SKM-1 (cell line): ENCODE measurements around the gene UBAC1.
"Not testable (repeated sequence)": the region's sequence is repeated elsewhere in the genome, so short reads cannot be mapped to it uniquely, and the experiment has no call there.

Experiments used
- DNase-seq: peaks from one replicate; lab custom pipeline; 2025; ENCODE audit not compliant: unreplicated experiment; lab: John Stamatoyannopoulos, UW

The UBAC1 gene

DNA sequence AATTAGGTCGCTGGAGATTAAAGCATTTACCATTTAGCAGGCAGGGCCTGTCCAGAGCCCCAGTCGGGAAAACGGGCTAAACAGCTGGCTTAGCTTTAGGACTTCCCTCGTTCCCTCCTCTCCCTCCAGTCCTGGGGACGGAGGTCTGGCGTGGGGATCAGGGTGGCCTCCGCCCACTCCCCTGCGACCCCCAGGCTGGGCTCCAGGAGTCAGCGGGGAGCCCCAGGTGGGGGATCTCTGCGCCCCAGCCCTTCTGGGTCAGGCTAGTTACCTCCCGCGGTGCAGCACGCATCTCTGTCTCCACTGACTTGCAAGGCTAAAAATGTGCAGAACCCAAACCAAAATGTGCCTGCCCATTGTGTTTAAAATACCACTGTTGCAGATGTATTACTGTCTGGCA lies 37.7 kb downstream of the UBAC1 start:
- no peak for DNase-seq

DNA sequence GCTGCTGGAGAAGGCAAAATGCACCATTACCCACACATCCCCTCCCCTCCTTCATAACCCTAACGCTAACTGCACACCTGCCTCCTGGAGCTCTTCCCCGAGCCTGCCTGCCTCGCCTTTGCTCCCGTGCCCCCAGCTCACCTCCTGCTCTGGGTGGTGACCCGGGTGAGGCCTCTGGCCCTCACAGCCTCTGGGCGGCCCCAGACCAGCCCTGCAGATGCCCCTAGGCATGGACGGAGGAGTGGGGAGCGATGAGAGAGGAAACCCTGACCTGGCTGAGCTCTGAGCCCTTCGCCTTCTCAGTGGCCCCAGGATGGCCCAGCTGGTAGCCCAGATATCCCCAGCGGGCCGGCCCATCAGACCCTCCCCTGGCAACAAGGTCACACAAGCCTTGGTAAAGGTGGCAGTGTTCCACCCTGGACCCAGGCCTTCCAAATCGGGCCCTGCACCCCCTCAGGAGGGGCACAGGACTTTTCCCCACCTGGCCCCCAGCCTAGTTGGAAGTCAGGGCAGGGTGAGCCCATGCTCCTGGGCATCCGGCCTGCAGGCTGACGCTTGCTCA lies 39.3 kb downstream of the UBAC1 start:
- DNase-seq, result no peak

DNA sequence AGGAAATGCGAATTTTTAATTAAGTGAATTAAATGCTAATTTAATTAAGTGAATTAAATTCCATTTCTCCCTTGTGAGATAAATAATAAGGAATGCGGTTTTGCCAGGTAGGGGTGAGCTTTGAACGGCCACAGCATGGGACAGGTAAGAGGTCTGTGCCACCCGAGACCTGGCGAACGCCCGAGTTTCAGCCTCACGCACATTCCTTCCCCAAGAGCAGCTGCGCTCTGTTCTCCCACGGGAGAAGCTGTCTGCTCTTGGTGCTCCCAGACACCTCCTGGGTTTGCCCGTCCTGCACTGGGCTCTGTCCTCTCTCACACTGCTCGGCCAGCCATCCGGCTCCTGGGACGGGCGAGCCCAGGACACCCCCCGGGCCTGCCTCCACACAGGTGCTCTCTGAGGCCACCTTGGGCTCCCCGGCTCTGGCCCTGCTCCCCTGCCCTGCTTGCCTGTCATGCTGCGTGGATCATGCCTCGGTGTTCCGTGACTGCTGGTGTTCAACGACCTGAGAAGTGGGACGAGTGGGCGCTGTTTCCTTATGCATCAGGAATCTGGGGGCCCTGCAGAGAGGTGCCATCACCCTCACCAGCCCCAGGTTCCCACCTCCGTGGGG lies 40.1 kb downstream of the UBAC1 start:
- no peak for DNase-seq

DNA sequence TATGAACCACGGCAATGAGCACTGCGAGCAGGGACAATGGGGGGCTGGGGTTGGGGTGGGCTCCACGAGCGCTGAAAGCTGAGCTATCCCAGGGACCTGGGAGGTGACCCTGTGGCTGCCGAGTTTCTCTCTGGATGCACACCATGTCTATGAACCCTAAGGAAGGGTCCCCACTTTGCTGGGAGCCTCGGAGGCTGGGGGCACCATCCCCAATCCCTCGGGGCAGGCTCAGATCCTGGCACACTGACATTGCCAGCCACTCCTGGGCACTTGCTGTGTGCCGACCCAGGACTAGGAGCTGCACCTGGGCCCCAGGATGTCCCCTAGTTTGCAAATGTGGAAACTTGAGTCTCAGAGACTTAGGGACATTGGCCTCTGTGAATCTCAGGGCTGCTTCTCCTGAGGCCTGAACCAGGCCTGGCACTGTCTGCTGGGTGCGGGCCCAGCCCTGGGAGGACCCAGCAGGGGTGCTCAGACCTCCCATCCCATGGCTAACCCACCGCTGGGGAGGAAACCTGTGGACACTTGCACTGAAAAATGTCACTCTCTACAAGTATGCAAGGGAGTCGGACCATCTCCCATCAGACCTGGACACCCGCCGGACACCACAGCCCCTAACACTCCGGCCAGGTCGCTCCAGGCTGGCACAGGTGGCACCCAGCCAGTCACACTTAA lies 40.8 kb downstream of the UBAC1 start:
- DNase-seq, result no peak

DNA sequence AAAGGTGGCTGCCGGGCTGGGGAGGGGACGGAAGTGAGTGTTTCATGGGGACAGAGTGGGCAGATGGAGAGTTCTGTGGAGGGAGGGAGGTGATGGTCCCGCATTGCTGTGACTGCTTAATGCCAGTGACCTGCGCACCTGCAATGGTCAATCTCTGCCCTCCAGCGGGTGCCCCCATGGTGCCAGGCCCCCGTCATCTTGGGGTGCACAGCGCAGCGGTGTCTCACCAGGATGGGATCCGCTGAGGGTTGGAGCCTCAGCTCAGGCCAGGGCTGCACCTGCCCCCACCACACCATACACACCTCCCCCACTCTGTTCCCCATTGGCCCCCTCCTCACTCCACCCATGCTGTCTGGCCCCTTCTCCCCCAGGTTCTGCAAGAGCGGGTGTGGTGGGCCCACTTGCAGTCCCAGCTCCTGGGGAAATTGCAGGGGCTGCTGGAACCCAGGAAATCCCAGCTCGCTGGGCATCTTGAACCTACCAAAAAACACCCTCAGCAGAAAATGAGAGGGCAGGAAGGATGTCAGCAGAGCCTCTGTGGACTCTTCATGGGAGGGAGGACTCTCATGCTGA lies 41.8 kb downstream of the UBAC1 start:
- DNase-seq, result no peak

DNA sequence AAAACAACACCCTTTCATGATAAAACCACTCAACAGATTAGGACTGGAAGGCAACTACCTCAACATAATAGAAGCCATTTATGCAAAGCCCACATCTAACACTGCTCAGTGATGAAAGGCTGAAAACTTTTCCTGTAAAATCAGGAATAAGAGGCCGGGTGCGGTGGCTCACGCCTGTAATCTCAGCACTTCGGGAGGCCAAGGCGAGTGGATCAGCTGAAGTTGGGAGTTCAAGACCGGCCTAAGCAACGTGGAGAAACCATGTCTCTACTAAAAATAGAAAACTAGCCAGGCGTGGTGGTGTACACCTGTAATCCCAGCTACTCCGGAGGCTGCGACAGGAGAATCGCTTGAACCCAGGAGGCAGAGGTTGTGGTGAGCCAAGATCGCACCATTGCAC lies 44.9 kb downstream of the UBAC1 start:
- not testable (repeated sequence) for DNase-seq

DNA sequence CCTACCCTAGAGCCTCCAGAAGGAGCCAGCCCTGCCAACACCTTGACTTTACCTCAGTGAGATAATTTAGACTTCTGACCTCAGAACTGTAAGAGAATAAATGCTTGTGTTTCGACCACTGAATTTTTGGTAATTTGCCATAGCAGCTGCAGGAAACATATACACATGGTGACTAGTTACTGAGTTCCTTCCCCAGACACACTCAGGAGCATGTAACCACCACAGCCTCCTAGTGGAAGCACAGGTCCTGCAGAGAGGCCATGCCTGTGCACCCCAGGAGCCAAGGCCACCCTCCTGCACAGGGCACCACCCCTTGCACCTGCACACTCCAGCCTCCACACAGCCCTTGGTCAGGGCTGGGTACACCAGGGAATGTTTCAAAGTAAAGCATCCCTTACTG lies 46.3 kb downstream of the UBAC1 start:
- no peak for DNase-seq

DNA sequence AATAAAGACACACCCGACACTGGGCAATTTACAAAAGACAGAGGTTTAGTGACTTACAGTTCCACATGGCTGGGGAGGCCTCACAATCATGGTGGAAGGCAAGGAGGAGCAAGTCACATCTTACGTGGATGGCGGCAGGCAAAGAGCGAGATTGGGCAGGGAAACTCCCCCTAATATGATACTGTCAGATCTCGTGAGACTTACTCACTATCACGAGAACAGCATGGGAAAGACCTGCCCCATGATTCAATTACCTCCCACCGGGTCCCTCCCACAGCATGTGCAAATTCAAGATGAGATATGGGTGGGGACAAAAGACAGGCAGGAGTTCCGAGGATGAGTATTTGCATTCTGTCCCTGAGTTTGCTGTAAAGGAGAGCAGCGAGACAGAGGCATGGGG lies 49.9 kb downstream of the UBAC1 start:
- DNase-seq, result not testable (repeated sequence)

DNA sequence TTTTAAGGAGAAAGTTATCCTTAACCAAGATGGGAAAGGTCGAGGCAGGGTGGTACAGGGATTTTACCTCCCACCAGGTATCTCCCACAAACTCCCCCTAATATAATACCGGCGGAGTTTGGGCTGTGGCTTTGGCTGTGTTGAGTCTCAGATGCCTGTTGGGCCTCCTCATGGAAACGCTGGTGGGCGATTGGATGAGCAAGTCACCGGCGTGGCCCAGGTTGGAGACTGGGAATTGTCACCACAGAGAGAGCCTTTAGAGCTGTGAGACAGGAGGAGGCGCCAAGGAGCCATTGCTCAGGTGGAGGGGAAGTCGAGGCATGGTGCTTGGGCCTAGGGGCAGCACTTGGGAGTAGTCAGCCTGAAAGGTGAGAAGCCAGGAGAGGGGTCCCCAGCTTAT lies 50.4 kb downstream of the UBAC1 start:
- no peak for DNase-seq

DNA sequence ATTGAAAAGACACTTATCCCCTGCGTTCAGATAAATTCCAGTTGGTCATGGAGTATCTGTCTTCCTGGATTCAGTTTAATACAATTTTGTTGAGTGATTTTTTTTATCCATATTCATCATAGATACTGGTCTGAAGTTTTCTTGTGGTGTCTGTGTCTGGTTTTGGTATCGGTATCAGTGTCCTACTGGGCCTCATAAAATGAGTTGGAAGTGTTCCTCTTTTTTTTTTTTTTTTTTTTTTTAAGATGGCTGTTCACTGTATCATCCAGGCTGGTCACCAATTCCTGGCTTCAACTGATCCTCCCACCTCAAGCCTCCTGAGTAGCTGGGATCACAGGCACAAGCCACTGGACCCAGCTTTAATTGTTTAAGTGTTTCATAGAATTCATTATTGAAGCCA lies 51.0 kb downstream of the UBAC1 start:
- no peak for DNase-seq

DNA sequence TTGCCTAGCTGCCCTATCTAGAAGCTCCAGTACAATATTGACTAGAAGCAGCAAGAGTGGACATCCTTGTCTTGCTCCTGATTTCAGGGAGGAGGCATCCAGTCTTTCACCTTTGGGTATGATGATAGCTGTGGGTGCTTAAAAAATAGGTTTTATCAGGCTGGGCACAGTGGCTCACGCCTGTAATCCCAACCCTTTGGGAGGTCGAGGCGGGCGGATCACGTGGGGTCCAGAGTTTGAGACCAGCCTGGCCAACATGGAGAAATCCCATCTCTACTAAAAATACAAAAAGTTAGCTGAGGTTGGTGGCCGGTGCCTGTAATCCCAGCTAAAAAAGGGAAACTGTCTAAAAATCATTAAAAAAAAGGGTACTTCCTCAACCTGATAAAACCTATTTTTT lies 51.8 kb downstream of the UBAC1 start:
- DNase-seq, result no peak

DNA sequence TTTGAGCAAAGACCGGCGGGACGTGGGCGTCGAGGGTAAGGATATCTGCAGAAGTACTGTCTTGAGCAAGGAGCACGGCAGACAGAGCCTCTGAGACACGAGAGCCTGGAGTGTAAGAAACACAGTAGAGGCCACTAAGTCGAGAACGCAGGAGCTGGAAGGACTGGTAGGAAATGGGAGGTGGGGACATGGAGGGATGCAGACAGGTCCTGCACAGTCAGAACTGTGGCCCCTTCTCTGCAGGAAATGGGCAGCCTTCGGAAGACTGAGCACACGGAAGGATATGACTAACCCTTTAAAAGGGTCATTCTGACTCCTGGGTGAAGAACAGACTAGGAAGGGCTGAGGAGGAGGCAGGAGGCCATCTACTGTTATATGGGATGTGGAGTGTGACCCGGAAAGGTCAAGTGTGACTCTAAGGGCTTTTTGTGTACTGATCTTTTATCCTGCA lies 52.4 kb downstream of the UBAC1 start:
- no peak for DNase-seq

DNA sequence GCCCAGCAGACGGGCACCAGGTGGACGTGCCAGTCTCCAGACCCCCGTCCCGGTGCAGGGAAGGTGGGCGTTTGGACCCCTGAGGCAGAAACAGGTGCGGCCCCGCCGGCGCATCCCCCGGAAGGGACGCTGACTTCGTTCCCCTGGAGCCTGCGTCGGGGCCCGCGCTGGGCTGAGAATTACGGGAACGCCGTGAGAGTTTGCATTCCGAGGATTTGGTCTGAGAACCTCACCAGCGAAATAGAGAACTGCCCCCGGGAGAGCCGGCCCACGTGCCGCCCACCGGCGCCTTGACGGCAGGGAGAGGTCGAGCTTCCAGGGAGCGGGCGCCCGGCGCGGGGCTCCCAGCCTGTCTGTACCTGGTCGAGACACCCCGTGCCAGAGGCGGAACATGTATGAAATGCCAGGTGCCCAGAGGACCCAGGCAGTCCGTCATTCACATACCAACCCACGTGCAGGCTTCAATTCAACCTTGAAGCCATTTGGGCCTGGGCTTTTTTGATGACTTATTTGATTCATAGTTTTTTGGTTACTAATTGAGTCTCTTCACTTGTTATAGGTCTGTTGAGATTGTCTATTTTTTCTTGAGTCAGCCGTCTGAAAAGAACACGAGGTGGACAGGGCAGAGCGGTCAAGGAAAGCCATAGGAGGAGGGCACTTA lies 53.0 kb downstream of the UBAC1 start:
- no peak for DNase-seq

DNA sequence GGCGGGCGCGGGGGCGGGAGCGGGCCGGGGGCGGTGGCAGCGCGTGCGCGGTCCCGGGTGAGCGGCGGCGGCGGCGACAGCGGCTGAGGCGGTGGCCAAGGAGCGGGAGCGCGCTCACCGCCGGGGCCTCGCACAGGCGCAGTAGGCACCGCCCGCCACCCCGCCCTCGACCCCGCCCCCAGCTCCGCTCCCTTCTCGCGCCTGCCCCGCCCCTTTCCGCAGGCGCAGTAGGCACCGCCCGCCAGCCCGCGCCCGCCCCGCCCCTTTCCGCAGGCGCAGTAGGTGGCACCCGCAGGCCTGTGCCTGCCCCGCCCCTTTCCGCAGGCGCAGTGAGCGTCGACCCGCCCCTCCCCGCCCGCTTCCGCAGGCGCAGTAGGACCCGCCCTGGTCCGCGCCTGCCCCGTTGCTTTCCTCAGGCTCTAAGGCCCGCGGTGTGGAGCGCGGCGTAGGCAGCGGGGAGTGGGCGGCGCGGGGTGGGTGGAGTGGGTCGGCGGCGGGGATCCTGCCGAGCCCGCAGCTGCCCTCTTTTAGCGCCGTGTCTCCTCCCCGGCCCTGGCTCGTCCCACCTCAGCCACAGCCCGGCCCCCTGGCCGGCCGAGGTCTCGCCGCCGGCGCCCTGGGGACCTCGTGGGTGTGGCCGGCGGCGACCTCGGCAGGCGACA lies 53.6 kb downstream of the UBAC1 start, which contains the start of gene CAMSAP1:
CAMSAP1 (minus strand) TSS at position 116 of the 662 bp plus-strand sequence. CDS start 387 bp downstream, outside the sequence.
- DNase-seq, result peak; percentile 77

DNA sequence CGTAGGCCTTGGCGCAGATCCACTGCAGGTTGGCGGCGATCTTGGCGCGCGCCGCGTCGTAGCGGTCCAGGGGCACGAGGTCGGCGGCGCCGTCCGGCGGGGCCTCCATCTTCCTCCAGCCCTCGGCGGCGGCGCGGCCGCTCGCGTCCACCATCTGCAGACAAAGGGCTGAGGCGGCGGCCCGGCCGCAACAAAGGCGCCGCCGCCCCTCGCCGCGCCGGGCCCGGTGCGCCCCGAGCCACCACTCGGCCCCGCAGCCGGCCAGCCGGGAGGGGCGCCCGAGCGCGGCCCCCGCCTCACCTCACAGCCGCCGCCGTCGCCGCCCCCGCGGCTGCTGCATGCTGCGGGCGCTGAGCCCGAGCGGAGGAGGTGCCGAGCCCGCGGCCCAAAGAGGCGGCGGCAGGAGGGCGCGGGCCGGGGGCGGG lies 54.2 kb downstream of the UBAC1 start:
- DNase-seq, result no peak

DNA sequence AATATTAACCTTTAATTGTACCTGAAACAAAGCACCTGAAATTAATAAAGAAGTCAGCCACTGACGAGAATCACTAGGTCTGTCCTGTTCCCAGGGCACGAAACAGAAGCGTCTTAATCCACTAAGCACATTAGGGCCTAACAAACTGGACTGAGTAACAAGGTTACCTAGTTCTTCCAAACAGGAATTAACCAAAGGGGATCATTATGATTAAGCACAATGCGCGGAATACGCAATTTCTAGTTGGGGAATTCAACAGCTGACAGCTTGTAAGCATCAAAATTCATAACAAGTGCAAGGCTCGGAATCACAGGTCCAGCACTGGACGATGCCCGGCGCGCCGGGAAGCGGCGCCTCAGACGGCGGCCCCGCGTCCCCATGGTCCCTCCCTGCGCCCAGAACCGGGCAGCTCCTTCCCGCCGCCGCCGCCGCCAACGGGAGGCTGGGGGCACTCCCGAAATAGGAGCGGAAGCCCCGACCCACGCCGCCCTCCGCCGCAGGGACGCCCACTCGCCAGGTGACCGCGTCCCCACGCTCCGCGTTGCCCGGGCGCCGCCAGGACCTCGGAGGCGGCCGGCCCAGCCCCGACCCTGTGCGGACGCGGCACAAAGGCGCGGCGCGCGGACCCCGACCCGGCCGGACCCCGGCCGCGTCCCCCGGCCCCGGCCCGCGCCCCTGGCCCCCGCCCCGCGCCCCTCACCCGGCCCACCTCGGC lies 54.7 kb downstream of the UBAC1 start:
- no peak for DNase-seq

DNA sequence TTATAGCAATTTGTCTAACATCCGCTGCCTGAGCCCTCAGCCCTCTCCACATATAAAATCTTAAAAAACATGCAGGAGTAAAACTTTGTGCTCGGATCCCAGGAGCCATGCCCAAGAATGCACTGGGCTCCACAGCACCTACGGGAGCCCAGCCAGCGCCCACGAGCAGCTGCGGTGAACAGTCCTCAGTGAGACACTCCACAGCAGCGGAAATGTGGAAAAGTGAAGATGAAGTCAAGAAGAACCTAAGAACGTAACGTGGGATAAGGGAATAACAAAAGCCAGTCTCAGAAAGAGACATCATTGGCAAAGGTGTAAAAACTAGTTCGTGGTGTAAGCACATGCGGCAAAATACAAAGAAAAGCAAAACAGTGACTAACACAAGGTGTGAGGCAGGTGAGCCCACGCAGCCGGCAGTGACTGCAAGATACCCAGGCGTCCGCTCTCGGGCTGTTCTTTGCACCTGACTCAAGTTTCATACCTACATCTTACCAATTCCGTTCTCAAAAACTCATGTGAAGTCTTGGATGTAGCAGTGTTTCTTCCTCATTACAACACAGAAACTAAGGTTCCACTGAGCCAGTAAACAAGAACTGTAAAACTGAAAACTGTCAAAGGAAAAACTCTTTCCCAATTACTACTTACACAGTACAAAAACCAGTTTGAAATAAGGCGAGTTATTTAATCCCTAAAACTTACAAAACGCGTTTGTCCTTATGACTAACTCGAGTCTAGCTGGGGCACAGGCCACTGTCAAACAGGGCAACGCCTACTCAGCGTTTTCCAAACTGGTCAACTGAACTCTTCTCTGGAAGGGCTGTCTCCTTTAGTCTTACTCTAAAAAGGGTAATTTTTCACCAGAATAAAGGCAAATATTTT lies 55.6 kb downstream of the UBAC1 start:
- DNase-seq, result no peak

DNA sequence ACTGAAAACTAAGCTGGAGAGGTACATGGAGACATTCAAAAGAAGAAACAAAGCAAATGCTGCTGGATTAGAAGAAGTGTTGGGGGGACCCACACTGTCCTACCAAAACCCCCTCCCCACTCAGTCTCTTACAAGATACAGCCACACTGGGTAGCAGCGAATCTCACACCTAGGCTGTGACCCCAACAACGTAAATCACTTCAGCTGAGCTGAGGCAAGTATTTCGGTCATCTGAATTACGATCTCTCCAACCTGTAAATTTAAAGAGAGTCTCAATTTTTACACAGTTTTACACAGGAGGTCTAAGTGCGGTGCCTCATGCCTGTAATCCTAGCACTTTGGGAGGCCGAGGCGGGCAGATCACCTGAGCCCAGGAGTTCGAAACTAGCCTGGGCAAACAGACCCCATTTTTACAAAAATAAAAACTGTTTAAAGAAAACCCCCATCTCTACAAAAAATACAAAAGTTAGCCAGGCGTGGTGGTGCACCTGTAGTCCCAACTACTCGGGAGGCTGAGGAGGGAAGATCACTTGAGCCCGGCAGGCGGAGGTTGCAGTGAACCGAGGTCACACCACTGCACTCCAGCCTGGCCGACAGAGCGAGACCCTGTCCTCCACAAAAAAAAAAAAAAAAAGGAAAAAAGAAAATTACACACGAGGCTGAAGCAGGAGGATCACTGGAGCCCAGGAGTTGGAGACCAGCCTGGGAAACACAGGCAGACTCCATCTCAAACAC lies 57.2 kb downstream of the UBAC1 start:
- no peak for DNase-seq

DNA sequence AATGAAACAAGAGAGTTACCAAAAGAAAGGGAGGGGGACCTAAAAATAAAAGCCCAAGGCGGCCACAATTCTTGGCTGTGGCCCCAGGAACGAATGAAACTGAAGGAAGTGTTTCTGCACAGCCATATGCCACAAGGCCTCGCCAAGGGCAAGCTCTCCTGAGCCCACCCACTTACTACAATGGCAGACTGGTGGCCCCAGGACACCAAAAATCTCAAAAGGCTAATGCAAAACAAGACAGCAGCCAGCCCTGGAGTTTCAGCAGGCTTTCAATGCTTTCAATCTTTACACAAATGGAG lies 57.9 kb downstream of the UBAC1 start:
- no peak for DNase-seq
